Measurements from ENCODE around the gene LRRC28. TPM values are rescaled to one million over a fixed set of nuclear protein-coding genes. Genes with fewer than 3 reads are reported as not detected.

Gene LRRC28
- total and polyA plus RNA-seq, 8 donors = 4.5 to 24.9 (median 15.2) TPM

DNA sequence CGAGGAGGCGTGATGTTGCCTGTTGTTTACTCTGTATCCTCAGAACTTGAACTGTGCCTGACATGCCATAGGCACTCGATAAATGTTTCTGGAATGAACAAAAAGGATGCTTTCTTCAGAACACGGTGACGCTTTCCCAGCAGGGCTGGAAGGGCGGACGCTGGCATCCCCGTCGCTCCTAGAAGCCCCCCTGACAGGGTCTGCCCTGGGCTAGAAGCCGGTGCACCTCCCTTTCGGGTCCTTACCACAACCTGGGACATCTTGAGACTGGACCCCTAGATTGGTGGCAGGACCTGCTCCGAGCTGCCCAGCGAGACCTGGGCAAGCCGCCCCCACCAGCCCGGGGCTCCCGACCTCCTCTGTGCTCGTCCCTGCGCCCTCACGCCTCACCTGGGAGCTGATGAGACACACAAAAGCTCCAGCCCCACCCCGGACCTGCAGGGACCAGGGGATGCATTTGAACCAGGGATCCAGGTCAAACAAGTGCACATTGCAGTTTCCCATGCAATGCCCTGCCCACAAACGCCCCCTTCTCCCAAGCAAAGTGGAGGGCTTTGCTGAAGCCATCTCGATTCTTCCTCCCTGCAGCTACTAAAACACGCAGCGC, 183.3 kb downstream of the LRRC28 start:
- no peak for FAIRE-seq
- ATAC-seq = no peak
- no peaks in the 10 kb centered on the region for H3K36me3 ChIP-seq
- H3K4me1 ChIP-seq = peaks cover 0 to 3% (median 0%) of the 10 kb centered on the region in 3 donors
- H3K4me3 ChIP-seq = peak overlapping the region in 1 of 4 donors; percentile 25
- no peaks in the 10 kb centered on the region for H3K9me3 ChIP-seq
- no peak overlapping the region for H3K27ac ChIP-seq
- WGBS, 2 donors = 51 to 62% methylated on average over 23 of the region's 24 CpGs
- TF ChIP-seq, protein P1, sequence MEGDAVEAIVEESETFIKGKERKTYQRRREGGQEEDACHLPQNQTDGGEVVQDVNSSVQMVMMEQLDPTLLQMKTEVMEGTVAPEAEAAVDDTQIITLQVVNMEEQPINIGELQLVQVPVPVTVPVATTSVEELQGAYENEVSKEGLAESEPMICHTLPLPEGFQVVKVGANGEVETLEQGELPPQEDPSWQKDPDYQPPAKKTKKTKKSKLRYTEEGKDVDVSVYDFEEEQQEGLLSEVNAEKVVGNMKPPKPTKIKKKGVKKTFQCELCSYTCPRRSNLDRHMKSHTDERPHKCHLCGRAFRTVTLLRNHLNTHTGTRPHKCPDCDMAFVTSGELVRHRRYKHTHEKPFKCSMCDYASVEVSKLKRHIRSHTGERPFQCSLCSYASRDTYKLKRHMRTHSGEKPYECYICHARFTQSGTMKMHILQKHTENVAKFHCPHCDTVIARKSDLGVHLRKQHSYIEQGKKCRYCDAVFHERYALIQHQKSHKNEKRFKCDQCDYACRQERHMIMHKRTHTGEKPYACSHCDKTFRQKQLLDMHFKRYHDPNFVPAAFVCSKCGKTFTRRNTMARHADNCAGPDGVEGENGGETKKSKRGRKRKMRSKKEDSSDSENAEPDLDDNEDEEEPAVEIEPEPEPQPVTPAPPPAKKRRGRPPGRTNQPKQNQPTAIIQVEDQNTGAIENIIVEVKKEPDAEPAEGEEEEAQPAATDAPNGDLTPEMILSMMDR (IDR thresholded peaks at IDR 0.05) = no peak
- DNase-seq = peak in 2 of 6 donors; percentile 9 to 41
- H3K27me3 ChIP-seq = no peaks in the 10 kb centered on the region
- intact Hi-C loops (cut with DNase I) = no loop called here

DNA sequence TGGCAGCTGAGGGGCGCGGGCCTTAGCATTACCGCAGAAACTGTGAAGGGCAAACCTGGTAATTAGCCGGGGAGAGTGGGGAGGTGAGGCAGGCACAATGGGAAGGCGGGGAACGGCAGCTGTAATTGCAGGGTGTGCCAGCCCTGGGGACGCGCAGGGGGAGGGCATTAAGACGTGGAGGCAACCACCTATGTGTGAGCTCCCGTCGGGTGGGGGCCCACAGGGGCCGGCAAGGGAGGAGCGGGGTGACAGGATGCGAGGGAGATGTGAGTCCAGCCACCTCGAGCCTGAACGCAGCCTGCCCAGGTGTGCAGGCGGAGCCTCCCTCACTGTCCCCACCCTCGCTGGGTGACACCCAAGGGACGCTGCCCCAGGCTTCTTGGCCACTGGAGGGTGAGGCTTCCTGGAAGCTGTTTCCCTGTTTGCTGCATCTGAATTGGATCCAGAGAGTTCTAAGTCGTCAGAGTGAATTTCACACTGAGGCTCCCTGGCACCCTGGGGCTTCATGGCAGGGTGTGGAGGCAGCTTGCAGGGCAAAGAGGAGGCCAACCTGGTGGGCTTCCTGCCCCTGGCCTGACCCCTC, 183.9 kb downstream of the LRRC28 start:
- WGBS, 2 donors = 12% methylated on average over 19 of the region's 20 CpGs
- Histone ChIP-seq H3K4me1 (peaks cover 0 to 3% (median 0%) of the 10 kb centered on the region in 3 donors), H3K9me3 (no peaks in the 10 kb centered on the region), H3K27ac (no peak overlapping the region), H3K4me3 (peak overlapping the region in 1 of 4 donors; percentile 25), H3K36me3 (no peaks in the 10 kb centered on the region), H3K27me3 (no peaks in the 10 kb centered on the region)
- intact Hi-C loops (cut with DNase I) = no loop called here
- peak in 5 of 6 donors; percentile 37 to 72 (median 43) for DNase-seq
- ATAC-seq = peak; percentile 81 to 87 (median 86)
- TF ChIP-seq, protein P1 (IDR thresholded peaks at IDR 0.05) = no peak
- no peak for FAIRE-seq

DNA sequence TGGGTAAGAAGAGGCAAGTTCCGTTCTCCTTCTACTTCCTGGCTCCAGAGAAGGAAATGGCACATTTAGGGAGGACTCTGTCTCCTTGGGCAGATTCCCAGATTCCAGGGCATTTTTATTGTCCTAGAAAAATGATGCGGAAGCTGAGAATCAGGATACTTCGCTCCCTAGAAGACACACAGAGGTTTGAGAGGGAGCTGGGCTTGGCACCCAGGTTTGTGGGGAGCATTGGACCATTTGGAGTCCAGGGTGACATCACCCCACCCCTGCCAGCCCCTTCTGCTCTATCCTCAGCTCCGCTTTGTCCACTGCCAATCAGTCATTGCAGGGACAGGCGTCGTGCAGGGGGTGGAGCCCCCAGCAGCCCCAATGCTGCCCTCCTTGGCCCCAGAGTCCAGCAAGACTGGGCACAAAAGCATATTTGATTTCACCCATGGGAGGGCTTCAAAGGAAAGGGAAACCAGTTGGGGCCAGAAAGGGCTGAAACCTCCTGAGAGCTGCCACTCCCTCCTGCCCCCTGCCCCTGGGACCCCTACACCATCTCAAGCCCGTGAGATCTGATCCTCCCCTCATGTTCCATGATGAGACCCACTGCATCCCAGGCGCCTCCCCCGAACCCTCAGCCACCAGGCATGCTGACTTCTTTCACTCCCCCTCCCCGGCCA, 184.7 kb downstream of the LRRC28 start:
- Histone ChIP-seq H3K4me3 (no peak overlapping the region), H3K9me3 (no peaks in the 10 kb centered on the region), H3K27ac (no peak overlapping the region), H3K27me3 (no peaks in the 10 kb centered on the region), H3K36me3 (no peaks in the 10 kb centered on the region), H3K4me1 (peaks cover 0 to 3% (median 0%) of the 10 kb centered on the region in 3 donors)
- intact Hi-C loops (cut with DNase I) = no loop called here
- DNase-seq = peak in 2 of 6 donors; percentile 6 to 53
- FAIRE-seq = no peak
- 64 to 68% methylated on average over 10 of the region's 10 CpGs for WGBS, 2 donors
- ATAC-seq = no peak
- TF ChIP-seq, protein P1 (IDR thresholded peaks at IDR 0.05) = no peak

DNA sequence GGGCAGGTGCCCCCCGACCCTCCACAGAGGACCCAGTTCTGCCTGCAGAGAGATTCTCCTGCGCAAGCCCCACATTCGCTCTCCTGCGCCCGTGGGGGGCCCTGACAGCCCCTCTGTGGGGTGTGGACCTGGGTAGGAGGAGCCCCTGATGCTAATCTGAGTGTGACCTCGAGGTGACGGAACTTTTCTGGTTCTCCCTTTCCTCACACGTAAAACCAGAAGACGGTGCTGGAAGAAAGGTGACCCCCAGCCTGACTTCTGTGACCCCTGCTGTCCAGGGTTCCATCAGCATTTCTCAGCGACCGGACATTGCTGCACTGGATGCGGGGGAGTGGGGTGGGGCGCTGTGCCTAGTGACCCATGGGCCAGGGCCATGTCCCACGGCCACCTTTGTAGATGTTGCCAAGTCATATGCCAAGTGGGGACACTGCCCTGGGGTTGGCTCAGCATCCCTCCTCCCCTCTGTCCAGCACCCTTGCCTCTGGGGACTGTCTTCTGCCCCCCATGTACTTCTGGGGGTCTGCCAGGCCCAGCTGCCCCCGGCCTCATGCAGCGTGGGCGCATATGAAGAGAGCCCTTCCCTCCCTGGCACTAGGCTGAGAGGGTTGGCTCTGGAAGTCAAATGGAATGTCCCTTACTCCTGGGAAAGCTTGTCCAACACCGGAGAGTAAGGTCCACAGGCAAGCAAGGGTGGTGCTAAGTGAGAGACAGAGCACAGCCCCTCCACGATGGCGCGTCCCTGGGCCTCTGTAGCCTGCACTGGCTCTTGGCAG, 185.4 kb downstream of the LRRC28 start:
- peak in 1 of 6 donors; percentile 45 for DNase-seq
- TF ChIP-seq, protein P1 (IDR thresholded peaks at IDR 0.05) = no peak
- Histone ChIP-seq H3K27me3 (no peaks in the 10 kb centered on the region), H3K9me3 (no peaks in the 10 kb centered on the region), H3K4me3 (no peak overlapping the region), H3K36me3 (no peaks in the 10 kb centered on the region), H3K4me1 (peaks cover 0 to 3% (median 0%) of the 10 kb centered on the region in 3 donors), H3K27ac (no peak overlapping the region)
- ATAC-seq = no peak
- 64 to 69% methylated on average over 21 of the region's 21 CpGs for WGBS, 2 donors
- intact Hi-C loops (cut with DNase I) = no loop called here
- no peak for FAIRE-seq
